K562 (cell line): Measurements from ENCODE around the gene SCG3. TPM values are rescaled to one million over a fixed set of nuclear protein-coding genes. Genes with fewer than 3 reads are reported as not detected.

Experiments used
- ATF1 ChIP-seq, 2 experiments: fragments of 450-650 bp in 1 of 2; IDR thresholded peaks; 2 replicates each; pipeline ENCODE4 v1.6.1; 2016; ENCODE audit warnings: missing compliant biosample characterization in 1 of 2, missing genetic modification characterization in 1 of 2
- CAMTA2 ChIP-seq: fragments of 250-450 bp; sonication (Bioruptor Pico); conservative IDR thresholded peaks from 2 replicates; pipeline ENCODE4 v1.5.1; 2022
- CSDE1 ChIP-seq, 2 experiments: fragments of 450-650 bp; IDR thresholded peaks; 2 replicates each; pipeline ENCODE4 v1.6.1; 2016; ENCODE audit warnings: mild to moderate bottlenecking in 1 of 2
- NFE2L1 ChIP-seq: fragments of 450-650 bp; IDR thresholded peaks from 2 replicates; pipeline ENCODE4 v1.6.1; 2016; ENCODE audit warnings: missing genetic modification characterization, low read depth, mild to moderate bottlenecking, missing compliant biosample characterization, moderate library complexity, borderline replicate concordance
- SMARCB1 ChIP-seq: IDR thresholded peaks from 2 replicates; pipeline ENCODE4 v1.6.1; 2011; ENCODE audit warnings: improper control_type of control experiment, low read depth; ENCODE audit not compliant: insufficient read length
- SNRNP70 ChIP-seq: fragments of 200-400 bp; formaldehyde crosslinking; optimal IDR thresholded peaks from 2 replicates; pipeline ENCODE3; 2017; ENCODE audit warnings: low read depth, low read length
- STAG1 ChIP-seq: sonication (generic); formaldehyde crosslinking; IDR thresholded peaks from 2 replicates; pipeline ENCODE4 v1.5.0; 2020; ENCODE audit warnings: missing genetic modification reagents, borderline replicate concordance
- ZNF830 ChIP-seq: fragments of 250-450 bp; sonication (Bioruptor Pico); IDR thresholded peaks from 2 replicates; pipeline ENCODE4 v1.5.0; 2021; ENCODE audit warnings: mild to moderate bottlenecking
- polyA plus RNA-seq, 8 experiments: library from polyadenylated mRNA; depleted of rRNA in 4 of 8; stranded (reverse) in 5 of 8; unstranded in 3 of 8; fragments of >200 nt; fragmentation: Nextera tagmentation in 2 of 8; fragmentation: Illumina TruSeq in 1 of 8; extraction: Ambion mirVana in 2 of 8; extraction: Trizol in 1 of 8; gene quantifications; 2 replicates each; pipeline versions ENCODE4 v1.2.1 to v1.2.3, GENCODE V29; 2011 to 2014; ENCODE audit warnings: inconsistent platforms in 1 of 8, missing spikeins in 1 of 8
- total RNA-seq, 7 experiments: library from RNA; depleted of rRNA in 6 of 7; stranded (reverse); fragments of >200 nt in 6 of 7; fragmentation: Illumina TruSeq in 2 of 7; extraction: Trizol in 2 of 7; gene quantifications; 2 replicates each; pipeline versions ENCODE4 v1.2.1 to v1.2.3, GENCODE V29; 2011 to 2021; ENCODE audit warnings: low replicate concordance in 1 of 7
- TF ChIP-seq, protein P1 (sequence below): sonication (generic); formaldehyde crosslinking; IDR thresholded peaks from 2 replicates; pipeline ENCODE4 v1.8.1; 2023; ENCODE audit warnings: mild to moderate bottlenecking, missing genetic modification reagents
- TF ChIP-seq, protein P2 (sequence below), 2 experiments: fragments of 450-650 bp; IDR thresholded peaks; 2 replicates each; pipeline ENCODE4 v1.6.1; 2016; ENCODE audit warnings: mild to moderate bottlenecking in 2 of 2, borderline replicate concordance in 1 of 2, low read depth in 1 of 2, moderate library complexity in 1 of 2
- TF ChIP-seq, protein P3 (sequence below), 2 experiments: fragments of 450-650 bp in 1 of 2; sonication (generic) in 1 of 2; formaldehyde crosslinking in 1 of 2; IDR thresholded peaks in 1 of 2; conservative IDR thresholded peaks in 1 of 2; 2 replicates each; pipeline versions ENCODE4 v1.6.1 to v1.8.1; 2016 to 2023; ENCODE audit warnings: mild to moderate bottlenecking in 2 of 2, moderate library complexity in 2 of 2, inconsistent platforms in 1 of 2, missing genetic modification reagents in 1 of 2
- TF ChIP-seq, protein P4 (sequence below): fragments of 450-650 bp; IDR thresholded peaks from 2 replicates; pipeline ENCODE4 v1.6.1; 2014; ENCODE audit warnings: low read depth, mild to moderate bottlenecking, moderate library complexity, borderline replicate concordance

Gene SCG3
- total and polyA plus RNA-seq, 9 of the 15 experiments (the other 6 are each of a cell fraction or from before 2014, with no cell fraction given): 13.0 to 43.8 (median 21.0) TPM

GRCh38 chr15:51721199-51721960, 40.1 kb downstream of the SCG3 start (continued):
- TF ChIP-seq ZNF830 (CRISPR knock-in tag) (no peak), SNRNP70 (no peak), CSDE1 (IDR thresholded peaks at IDR 0.05) (no peak), SMARCB1 (no peak), NFE2L1 (tag) (no peak), STAG1 (CRISPR knock-in tag) (no peak), CAMTA2 (CRISPR knock-in tag) (no peak), ATF1 (CRISPR knock-in tag; IDR thresholded peaks at IDR 0.05) (no peak), ATF1 (tag; IDR thresholded peaks at IDR 0.05) (no peak)
- TF ChIP-seq, protein P1, sequence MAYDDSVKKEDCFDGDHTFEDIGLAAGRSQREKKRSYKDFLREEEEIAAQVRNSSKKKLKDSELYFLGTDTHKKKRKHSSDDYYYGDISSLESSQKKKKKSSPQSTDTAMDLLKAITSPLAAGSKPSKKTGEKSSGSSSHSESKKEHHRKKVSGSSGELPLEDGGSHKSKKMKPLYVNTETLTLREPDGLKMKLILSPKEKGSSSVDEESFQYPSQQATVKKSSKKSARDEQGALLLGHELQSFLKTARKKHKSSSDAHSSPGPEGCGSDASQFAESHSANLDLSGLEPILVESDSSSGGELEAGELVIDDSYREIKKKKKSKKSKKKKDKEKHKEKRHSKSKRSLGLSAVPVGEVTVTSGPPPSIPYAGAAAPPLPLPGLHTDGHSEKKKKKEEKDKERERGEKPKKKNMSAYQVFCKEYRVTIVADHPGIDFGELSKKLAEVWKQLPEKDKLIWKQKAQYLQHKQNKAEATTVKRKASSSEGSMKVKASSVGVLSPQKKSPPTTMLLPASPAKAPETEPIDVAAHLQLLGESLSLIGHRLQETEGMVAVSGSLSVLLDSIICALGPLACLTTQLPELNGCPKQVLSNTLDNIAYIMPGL (CRISPR knock-in tag): no peak
- TF ChIP-seq, protein P2, sequence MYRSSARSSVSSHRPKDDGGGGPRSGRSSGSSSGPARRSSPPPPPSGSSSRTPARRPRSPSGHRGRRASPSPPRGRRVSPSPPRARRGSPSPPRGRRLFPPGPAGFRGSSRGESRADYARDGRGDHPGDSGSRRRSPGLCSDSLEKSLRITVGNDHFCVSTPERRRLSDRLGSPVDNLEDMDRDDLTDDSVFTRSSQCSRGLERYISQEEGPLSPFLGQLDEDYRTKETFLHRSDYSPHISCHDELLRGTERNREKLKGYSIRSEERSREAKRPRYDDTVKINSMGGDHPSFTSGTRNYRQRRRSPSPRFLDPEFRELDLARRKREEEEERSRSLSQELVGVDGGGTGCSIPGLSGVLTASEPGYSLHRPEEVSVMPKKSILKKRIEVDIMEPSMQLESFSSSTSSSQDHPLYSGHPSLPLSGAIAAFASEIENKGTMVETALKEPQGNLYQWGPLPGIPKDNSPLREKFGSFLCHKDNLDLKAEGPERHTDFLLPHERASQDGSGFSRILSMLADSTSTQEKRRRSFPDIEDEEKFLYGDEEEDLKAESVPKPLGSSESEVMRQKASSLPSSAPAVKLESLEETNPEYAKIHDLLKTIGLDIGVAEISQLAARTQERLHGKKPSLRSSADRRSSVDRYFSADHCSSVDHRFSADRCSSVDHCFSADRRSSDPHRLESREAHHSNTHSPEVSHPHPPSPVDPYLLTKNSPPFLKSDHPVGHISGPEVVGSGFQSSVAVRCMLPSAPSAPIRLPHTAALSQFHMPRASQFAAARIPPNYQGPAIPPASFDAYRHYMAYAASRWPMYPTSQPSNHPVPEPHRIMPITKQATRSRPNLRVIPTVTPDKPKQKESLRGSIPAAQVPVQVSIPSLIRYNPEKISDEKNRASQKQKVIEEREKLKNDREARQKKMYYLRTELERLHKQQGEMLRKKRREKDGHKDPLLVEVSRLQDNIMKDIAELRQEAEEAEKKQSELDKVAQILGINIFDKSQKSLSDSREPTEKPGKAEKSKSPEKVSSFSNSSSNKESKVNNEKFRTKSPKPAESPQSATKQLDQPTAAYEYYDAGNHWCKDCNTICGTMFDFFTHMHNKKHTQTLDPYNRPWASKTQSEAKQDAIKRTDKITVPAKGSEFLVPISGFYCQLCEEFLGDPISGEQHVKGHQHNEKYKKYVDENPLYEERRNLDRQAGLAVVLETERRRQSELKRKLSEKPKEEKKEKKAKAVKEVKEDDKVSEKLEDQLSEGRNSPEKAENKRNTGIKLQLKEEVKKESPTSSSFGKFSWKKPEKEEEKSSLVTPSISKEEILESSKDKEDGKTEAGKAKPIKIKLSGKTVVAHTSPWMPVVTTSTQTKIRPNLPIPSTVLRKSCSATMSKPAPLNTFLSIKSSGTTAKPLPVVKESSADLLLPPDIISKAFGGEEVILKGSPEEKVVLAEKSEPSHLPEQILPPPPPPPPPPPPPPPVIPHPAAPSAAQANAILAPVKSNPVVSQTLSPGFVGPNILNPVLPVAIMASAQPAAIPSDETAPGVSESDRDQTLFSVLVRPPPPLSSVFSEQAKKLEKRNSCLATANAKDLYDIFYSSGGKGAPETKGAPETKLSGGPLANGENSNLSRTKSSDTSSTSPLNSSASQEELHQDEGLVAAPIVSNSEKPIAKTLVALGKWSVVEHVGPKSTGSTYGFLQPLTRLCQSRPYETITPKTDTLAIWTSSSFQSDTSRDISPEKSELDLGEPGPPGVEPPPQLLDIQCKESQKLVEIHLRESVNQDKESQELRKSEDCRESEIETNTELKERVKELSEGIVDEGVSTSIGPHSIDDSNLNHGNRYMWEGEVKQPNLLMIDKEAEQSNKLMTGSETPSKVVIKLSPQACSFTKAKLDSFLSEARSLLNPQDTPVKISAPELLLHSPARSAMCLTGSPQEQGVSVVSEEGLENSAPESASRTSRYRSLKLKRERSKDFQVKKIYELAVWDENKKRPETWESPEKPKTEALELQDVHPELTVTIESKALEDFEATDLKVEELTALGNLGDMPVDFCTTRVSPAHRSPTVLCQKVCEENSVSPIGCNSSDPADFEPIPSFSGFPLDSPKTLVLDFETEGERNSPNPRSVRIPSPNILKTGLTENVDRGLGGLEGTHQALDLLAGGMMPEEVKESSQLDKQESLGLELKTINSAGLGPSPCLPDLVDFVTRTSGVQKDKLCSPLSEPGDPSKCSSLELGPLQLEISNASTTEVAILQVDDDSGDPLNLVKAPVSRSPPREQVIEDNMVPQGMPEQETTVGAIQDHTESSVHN (IDR thresholded peaks at IDR 0.05; ENCODE audit: borderline replicate concordance in 1 of 2, low read depth in 1 of 2): no peak
- TF ChIP-seq, protein P3, sequence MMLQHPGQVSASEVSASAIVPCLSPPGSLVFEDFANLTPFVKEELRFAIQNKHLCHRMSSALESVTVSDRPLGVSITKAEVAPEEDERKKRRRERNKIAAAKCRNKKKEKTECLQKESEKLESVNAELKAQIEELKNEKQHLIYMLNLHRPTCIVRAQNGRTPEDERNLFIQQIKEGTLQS (IDR thresholded peaks at IDR 0.05): peak; percentile 41; the same call in 1 of the 2 replicates
- TF ChIP-seq, protein P3 (CRISPR knock-in tag; conservative IDR thresholded peaks at IDR 0.05): no peak
- TF ChIP-seq, protein P4, sequence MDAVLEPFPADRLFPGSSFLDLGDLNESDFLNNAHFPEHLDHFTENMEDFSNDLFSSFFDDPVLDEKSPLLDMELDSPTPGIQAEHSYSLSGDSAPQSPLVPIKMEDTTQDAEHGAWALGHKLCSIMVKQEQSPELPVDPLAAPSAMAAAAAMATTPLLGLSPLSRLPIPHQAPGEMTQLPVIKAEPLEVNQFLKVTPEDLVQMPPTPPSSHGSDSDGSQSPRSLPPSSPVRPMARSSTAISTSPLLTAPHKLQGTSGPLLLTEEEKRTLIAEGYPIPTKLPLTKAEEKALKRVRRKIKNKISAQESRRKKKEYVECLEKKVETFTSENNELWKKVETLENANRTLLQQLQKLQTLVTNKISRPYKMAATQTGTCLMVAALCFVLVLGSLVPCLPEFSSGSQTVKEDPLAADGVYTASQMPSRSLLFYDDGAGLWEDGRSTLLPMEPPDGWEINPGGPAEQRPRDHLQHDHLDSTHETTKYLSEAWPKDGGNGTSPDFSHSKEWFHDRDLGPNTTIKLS: no peak
